GM06990 (cell line): ENCODE measurements around the gene SPTA1.
"Not testable (repeated sequence)": the region's sequence is repeated elsewhere in the genome, so short reads cannot be mapped to it uniquely, and the experiment has no call there.

Source experiments
- DNase-seq: peaks from one replicate; pipeline ENCODE4 v3.0.0-alpha.2; 2011; ENCODE audit not compliant: insufficient read length; ENCODE audit errors: extremely low read depth
- H3K27me3 ChIP-seq: replicated peaks from 2 replicates; pipeline ENCODE4 v1.6.0; 2011; ENCODE audit warnings: low read length; ENCODE audit not compliant: control insufficient read depth, insufficient read depth
- H3K36me3 ChIP-seq: 2 replicates; pipeline ENCODE4 v1.5.1; 2011; ENCODE audit warnings: low read length; ENCODE audit not compliant: control insufficient read depth, insufficient read depth
- H3K4me3 ChIP-seq: replicated peaks from 2 replicates; pipeline ENCODE4 v1.5.1; 2011; ENCODE audit warnings: low read depth, mild to moderate bottlenecking, control low read depth, low read length
- TF ChIP-seq, protein P1 (sequence below): IDR thresholded peaks from 2 replicates; pipeline ENCODE4 v1.5.1; 2011; ENCODE audit warnings: low read length, control low read depth, mild to moderate bottlenecking, inconsistent platforms; ENCODE audit not compliant: insufficient read depth, poor library complexity, severe bottlenecking

The SPTA1 gene

DNA sequence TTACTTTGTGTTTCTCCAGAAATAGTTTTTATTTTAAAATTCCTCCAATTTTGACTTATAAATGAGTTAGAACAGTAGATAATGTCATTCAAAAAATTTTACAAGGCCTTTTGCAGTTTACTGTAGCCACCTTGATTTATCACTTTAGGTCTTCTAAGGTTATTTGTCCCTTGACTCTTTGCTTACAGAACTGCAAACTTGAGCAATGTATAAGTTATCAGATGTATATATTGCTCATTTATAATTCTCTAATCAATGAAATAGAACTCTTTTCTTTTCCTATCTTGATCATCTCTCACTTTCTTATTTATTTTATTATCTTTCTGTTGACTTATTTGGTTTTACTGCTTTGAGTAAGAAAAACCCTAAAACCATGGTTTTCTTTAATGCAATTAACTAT, 5.8 kb upstream of the SPTA1 start:
- Histone ChIP-seq H3K36me3 (no peaks in the 10 kb centered on the region), H3K27me3 (no peaks in the 10 kb centered on the region), H3K4me3 (no peak overlapping the region)
- no peak for DNase-seq
- TF ChIP-seq, protein P1, sequence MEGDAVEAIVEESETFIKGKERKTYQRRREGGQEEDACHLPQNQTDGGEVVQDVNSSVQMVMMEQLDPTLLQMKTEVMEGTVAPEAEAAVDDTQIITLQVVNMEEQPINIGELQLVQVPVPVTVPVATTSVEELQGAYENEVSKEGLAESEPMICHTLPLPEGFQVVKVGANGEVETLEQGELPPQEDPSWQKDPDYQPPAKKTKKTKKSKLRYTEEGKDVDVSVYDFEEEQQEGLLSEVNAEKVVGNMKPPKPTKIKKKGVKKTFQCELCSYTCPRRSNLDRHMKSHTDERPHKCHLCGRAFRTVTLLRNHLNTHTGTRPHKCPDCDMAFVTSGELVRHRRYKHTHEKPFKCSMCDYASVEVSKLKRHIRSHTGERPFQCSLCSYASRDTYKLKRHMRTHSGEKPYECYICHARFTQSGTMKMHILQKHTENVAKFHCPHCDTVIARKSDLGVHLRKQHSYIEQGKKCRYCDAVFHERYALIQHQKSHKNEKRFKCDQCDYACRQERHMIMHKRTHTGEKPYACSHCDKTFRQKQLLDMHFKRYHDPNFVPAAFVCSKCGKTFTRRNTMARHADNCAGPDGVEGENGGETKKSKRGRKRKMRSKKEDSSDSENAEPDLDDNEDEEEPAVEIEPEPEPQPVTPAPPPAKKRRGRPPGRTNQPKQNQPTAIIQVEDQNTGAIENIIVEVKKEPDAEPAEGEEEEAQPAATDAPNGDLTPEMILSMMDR: no peak

DNA sequence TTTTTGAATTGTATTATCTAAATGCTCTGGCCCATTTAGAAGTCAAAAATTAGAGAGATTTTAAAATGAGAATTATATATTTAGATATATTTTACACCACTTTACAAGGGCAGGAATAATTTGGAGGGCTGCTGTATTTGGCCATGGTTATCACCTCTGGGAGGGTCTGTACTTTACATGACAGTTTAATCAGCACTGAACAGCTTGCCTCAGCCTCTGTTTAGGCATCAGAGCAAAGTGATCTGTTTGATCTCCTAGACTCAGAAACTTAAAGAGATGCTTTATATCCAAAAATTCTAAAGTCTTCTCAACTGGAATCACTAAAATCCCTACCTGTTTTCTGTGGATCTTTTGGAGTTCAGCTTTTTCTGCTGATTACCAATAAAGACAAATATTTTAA, 5.4 kb upstream of the SPTA1 start:
- no peak for DNase-seq
- Histone ChIP-seq H3K27me3 (no peaks in the 10 kb centered on the region), H3K36me3 (no peaks in the 10 kb centered on the region), H3K4me3 (no peak overlapping the region)
- TF ChIP-seq, protein P1: no peak

DNA sequence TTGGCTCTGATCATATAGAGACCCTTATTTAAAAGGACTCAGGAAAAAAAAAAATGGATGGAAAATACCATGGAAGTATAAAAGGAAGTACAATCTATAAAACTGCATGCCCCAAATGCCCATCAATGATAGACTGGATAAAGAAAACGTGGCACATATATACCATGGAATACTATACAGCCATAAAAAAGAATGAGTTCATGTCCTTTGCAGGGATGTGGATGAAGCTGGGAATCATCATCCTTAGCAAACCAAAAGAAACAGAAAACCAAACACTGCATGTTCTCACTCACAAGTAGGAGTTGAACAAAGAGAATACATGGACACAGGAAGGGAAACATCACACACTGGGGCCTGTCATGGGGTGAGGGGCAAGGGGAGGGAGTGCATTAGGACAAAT, 4.6 kb upstream of the SPTA1 start:
- H3K4me3 ChIP-seq, H3K27me3 ChIP-seq, H3K36me3 ChIP-seq, DNase-seq: not testable (repeated sequence)

DNA sequence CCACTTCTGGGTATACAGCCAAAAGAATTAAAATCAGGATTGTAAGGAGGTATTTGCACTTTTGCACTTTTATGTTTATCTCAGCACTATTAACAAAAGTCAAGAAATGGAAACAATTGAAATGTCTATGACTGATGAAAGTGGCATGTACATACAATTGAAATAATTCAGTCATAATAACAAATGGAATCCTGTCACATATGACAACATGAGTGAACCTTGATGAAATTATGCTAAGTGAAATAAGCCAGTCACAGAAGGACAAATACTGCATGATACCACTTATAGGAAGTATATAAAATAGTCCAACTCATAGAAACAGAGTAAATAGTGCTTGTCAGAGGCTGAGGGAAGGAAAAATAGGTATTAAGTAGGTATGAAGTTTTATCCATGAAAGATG, 3.4 kb upstream of the SPTA1 start:
- H3K4me3 ChIP-seq: no peak overlapping the region
- TF ChIP-seq, protein P1: no peak
- no peak for DNase-seq
- no peaks in the 10 kb centered on the region for H3K27me3 ChIP-seq
- no peaks in the 10 kb centered on the region for H3K36me3 ChIP-seq

DNA sequence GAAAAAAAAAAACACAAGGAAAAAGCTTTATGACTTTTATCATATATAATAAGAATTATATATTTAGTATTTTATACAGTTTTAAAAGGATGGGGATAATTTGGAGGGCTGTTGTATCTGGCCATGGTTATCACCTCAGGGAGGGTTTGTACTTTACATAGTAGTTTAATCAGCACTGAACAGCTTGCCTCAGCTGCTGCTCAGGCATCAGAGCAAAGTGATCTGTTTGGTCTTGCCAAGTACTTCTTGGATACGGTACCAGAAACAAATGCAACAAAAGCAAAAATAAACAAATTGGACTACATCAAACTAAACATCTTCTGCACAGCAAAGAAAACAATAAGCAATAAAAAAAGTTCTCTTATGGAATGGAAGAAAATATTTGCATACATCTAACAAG, 2.6 kb upstream of the SPTA1 start:
- Histone ChIP-seq H3K4me3 (no peak overlapping the region), H3K27me3 (no peaks in the 10 kb centered on the region), H3K36me3 (no peaks in the 10 kb centered on the region)
- no peak for DNase-seq
- TF ChIP-seq, protein P1: no peak

DNA sequence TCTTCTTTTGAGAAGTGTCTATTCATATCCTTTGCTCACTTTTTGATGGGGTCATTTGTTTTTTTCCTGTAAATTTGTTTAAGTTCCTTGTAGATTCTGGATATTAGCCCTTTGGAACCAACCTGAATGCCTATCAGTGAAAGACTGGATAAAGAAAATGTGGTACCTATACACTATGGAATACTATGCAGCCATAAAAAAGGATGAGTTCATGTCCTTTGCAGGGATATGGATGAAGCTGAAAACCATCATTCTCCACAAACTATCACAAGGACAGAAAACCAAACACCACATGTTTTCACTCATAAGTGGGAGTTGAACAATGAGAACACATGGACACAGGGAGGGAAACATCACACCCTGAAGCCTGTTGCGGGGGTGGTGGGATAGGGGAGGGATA, 1.8 kb upstream of the SPTA1 start:
- not testable (repeated sequence) for H3K36me3 ChIP-seq, H3K27me3 ChIP-seq, H3K4me3 ChIP-seq, DNase-seq

DNA sequence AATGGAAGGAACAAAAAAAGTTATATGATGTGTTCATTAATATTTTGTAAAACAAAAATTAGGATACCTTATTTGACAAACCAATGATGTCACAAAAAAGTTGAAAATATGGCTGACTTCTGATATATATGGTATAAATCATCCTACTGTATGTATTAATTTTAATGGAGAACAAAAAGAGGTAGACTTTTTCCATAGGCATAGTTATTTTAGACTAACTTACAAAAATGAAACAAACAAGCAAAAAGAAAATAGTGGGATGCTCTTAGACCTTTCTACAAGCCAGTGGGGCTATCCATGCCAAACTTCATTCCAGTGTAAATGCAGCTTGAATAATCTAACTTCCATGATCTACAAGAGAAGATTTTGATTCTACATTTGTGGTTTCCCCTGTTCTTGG, 522 bp upstream of the SPTA1 start:
- Histone ChIP-seq H3K27me3 (no peaks in the 10 kb centered on the region), H3K36me3 (no peaks in the 10 kb centered on the region), H3K4me3 (no peak overlapping the region)
- DNase-seq: no peak
- TF ChIP-seq, protein P1: no peak
